ENCODE data around the gene FRMD5.
"Not testable (repeated sequence)": the region's sequence is repeated elsewhere in the genome, so short reads cannot be mapped to it uniquely, and the experiment has no call there.

Gene FRMD5

DNA sequence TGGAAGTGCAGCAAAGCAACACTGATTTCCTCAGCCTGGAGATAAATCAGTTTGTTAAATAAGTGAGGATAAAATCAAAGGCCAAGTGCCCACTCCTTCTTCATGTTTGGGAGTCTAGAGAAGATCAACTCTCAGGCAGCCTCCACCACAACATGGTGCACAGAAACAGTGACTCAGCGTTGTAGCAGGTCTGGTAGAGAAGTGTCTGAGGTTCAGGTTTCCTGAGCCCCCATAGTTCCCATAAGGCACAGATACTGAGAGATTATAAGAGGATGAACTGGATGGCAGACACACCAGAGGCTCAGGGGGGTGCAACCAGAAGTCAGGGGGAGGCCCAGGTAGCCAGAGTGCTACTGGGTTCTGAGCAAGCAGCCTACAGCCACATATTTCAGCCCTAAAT, 166.7 kb downstream of the FRMD5 start:
- DNase-seq: no peak

GRCh38 chr15:44024155-44024554, 170.9 kb downstream of the FRMD5 start:
- DNase-seq: no peak

GRCh38 chr15:44023176-44023575, 171.9 kb downstream of the FRMD5 start:
- DNase-seq: no peak

DNA sequence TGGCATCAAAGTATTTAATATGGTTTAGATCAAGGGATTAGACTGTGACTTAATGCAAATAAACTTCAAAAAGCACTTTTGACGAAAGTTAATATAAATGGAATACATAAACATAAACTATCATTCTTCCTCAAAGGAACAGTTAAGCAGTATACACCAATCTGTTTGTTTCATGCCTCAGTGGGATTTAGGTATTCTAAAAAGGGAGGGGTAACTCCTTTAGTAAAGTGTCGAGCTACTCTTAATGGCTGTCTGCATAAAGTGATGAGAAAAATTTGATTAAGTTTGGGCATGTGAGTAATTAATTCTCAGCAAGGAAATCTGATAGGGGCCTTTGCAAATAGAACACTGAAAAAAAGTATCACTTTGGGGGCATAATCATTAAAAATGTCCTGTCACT, 176.9 kb downstream of the FRMD5 start:
- no peak for DNase-seq

- no peak for DNase-seq
Observed at GRCh38 chr15:44015545-44016305, 179.3 kb downstream of the FRMD5 start.

DNA sequence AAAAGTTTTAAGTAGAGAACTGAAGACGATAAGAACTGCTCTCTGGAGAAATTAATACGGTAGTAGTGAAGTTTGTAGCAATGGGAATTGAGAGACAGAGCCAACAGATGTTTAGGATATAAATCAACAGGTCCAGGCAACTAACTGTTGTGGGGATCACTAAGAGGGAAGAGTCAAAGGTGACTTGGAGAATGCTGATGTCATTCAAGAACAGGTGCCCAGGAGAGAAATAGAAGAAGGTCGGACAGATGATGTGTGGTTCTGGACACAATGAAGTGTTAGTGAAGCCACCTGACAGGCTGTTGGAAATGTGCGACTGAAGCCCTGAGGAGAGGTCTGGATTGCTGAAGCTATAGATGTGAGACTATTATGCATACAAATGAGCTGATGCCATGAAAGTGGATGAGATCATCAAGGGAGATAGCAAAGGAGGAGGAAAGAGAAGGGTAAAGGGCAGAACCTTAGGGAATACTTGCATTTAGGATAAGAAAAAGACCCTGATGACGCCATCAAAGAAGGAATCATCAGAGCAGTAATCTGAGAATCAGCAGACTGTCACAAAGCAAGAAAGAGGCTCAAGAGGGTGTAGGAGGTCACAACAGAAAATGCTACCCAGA, 183.7 kb downstream of the FRMD5 start:
- no peak for DNase-seq

GRCh38 chr15:44010089-44010488, 185.0 kb downstream of the FRMD5 start:
- no peak for DNase-seq

- DNase-seq: no peak
Observed at GRCh38 chr15:44009038-44009437, 186.0 kb downstream of the FRMD5 start.

DNA sequence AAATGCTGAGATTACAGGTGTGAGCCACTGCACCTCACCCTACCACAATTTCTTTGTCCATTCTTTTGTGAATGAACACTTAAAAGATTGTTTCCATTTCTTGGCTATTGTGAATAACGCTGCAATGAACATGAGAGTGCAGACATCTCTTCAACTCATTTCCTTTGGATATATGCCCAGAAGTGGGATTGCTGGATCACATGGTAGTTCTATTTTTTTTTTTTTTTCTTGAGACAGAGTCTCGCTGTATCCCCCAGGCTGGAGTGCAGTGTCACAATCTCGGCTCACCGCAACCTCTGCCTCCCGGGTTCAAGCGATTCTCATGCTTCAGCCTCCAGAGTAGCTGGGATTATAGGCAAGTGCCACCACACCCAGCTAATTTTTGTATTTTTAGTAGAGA, 194.8 kb downstream of the FRMD5 start:
- not testable (repeated sequence) for DNase-seq

DNA sequence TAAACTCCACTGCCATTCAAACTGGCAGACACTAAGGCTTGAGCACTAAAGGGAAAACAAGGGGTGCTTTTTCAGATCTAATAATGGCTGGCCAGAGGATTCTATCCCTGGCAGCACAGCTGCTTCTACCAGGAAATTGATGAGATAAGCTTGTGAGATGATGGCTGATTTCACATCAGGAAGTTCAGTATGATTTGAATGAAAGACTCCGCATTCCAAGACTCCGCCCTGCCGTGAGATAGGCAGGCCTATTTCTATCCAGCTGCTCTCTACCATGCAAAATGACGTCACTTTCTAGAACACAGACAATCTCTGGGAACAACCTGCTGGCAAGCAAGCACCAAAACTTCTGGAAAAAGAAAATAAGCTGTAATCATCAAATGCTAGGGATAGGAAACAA, 196.5 kb downstream of the FRMD5 start:
- DNase-seq: no peak

DNA sequence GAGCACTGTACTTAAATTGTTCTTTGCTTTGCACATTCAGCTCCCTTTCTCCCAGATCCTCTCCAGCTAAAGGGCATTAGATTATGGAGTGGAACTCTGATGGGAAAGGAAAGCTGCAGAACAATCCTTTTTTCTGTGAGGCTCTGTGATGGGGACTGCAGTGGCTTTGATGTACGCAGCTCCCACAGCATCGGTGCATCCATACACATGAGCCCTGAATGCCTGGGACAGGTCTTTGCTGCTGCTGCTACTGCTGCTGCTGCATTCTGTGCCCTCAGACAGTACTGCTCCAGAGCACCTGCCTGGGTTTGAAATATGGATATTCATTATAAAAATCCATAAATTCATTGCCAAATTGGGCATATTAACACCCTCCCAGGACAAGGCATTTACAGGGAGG, 203.9 kb downstream of the FRMD5 start:
- DNase-seq: no peak

- no peak for DNase-seq
Observed at GRCh38 chr15:43989938-43990337, 205.1 kb downstream of the FRMD5 start.

DNA sequence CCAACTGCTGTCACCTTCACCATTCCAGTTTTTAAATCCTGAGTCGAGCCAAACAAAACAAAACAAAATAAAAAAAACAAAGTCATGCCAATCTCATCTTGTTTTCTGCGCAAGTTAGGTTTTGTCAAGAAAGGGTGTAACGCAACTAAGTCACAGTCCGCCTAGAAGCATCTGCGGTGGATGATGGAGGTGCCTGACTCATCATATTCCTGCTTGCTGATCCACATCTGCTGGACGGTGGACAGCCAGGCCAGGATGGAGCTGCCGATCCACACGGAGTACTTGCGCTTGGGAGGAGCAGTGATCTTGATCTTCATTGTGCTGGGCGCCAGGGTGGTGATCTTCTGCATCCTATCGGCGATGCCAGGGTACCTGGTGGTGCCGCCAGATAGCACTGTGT, 206.2 kb downstream of the FRMD5 start:
- no peak for DNase-seq

- no peak for DNase-seq
Observed at GRCh38 chr15:43987924-43988323, 207.1 kb downstream of the FRMD5 start.

- DNase-seq: no peak
Observed at GRCh38 chr15:43985976-43986680, 208.9 kb downstream of the FRMD5 start.

- DNase-seq: no peak
Observed at GRCh38 chr15:43981576-43981975, 213.5 kb downstream of the FRMD5 start.

DNA sequence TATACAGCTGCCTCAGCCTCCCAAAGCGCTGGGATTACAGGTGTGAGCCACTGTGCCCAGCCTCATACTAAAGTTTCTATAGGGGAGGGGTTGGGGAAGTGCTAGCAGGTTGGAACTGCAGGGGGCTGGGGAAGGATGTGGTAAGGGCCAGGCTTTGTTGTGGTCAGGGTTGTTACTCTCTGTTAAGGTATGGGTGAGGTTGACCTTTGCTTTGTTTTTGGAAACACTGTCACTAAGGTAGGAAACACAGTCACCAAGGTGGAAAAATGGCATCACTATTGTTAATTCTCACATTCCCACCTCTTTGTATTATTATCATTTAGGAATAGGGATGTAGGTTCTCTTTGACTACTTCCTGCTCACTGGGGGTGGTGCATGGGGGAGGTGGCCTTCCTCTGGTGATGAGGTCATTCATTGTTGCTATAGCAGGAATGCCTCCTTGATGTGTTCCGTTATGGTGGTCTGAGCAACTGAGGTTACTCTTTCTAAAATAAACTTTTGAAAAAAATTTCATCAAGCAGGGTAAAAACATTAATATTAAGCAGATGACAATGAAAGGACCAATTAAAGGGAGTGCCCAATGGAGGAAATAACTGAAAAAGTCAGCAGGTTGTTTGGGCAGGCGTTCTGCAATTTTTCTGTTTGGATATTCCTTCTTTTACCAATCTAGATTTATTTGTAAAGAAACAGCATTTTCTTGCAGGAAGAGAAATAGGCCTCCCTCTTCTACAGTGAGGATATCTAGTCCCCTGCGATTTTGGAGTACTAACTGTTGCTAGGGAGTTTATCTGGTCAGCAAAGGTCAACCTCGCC, 217.8 kb downstream of the FRMD5 start:
- no peak for DNase-seq

GRCh38 chr15:43975770-43976169, 219.3 kb downstream of the FRMD5 start:
- no peak for DNase-seq

- no peak for DNase-seq
Observed at GRCh38 chr15:43975326-43975725, 219.7 kb downstream of the FRMD5 start.

DNA sequence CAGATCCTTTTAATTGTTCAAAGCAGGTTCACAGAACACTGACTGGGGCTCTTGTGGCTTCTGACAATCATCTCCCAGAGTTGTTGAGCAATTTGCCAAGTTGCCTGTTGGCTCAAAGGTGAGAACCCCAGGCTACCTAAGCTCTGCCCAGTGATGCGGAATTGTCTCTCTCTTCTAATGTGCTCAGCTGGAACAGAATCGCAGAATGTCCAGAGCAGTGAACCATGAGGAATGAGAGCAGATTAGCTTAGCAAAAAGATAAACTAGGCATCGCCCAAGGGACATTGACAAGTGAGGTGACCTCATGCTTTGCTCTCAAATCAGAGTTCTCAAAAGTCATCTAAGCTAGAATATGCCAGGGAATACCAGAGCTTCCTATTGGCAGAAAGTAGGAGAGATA, 220.2 kb downstream of the FRMD5 start:
- no peak for DNase-seq

- no peak for DNase-seq
Observed at GRCh38 chr15:43969802-43970375, 225.2 kb downstream of the FRMD5 start.

- no peak for DNase-seq
Observed at GRCh38 chr15:43968551-43968950, 226.5 kb downstream of the FRMD5 start.

- no peak for DNase-seq
Observed at GRCh38 chr15:43966646-43967045, 228.4 kb downstream of the FRMD5 start.

Data from SHP77 (cell line).